ENCODE results near the gene DNMT1. TPM values are rescaled to one million over a fixed set of nuclear protein-coding genes. Genes with fewer than 3 reads are reported as not detected.

The DNMT1 gene
- total RNA-seq, 2 donors from 2014 or later, result 17.2 to 27.7 TPM

DNA sequence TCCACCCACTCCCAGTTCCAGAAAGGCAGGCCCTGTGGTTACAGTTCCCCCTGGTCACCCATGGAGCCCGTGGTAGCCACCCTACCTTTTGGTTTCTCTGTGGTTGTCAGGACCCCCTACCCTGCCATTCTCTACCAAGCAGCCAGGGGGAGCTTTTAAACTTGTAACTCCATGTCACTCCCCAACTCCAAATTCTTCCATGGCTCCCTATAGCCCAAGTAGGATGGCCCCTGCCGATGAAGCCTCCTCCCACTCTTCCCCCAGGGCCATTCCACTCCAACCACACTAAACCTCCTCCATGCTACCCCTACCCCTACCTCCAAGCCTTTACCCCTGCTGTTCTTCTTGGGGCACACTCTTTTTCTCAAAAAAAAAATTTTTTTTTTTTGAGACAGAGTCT lies 34.2 kb upstream of the DNMT1 start:
- TF ChIP-seq, protein P1, sequence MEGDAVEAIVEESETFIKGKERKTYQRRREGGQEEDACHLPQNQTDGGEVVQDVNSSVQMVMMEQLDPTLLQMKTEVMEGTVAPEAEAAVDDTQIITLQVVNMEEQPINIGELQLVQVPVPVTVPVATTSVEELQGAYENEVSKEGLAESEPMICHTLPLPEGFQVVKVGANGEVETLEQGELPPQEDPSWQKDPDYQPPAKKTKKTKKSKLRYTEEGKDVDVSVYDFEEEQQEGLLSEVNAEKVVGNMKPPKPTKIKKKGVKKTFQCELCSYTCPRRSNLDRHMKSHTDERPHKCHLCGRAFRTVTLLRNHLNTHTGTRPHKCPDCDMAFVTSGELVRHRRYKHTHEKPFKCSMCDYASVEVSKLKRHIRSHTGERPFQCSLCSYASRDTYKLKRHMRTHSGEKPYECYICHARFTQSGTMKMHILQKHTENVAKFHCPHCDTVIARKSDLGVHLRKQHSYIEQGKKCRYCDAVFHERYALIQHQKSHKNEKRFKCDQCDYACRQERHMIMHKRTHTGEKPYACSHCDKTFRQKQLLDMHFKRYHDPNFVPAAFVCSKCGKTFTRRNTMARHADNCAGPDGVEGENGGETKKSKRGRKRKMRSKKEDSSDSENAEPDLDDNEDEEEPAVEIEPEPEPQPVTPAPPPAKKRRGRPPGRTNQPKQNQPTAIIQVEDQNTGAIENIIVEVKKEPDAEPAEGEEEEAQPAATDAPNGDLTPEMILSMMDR (IDR thresholded peaks at IDR 0.05), result peak; percentile 42 to 69
- no peak for DNase-seq (ENCODE audit: low spot score)
- H3K4me1 ChIP-seq, result peaks cover 0 to 50% of the 10 kb centered on the region in 2 donors

DNA sequence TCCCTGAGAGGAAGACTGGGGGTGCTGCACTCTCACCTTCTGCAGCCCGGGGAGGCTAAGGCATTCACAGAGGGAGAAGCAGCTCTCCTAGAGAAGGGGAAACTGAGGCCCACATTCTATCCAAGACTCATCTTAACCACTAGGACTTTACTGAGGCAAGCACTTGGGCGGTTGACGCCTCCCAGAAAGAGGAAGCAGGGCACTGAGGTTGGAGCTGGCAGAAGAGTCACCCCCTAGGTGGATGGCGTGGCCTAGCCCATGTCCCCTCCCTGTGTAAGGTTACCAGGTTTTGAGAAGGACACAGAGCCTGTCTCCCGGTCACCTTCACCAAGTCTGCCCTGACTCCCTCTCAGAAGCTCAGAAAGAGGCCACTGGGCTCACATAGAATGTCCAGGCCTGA lies 33.6 kb upstream of the DNMT1 start:
- Histone ChIP-seq H3K36me3 (peaks cover 11% of the 10 kb centered on the region), H3K27me3 (no peaks in the 10 kb centered on the region), H3K4me3 (no peak overlapping the region), H3K4me1 (peaks cover 0 to 50% of the 10 kb centered on the region in 2 donors), H3K27ac (peak overlapping the region; percentile 56 to 83), H3K9me3 (no peaks in the 10 kb centered on the region)
- TF ChIP-seq, protein P1 (IDR thresholded peaks at IDR 0.05), result no peak
- DNase-seq (ENCODE audit: low spot score), result no peak

More for the DNA sequence above, 34.2 kb upstream of the DNMT1 start:
- Histone ChIP-seq H3K4me3 (no peak overlapping the region), H3K27ac (peak overlapping the region; percentile 56 to 83), H3K27me3 (no peaks in the 10 kb centered on the region), H3K36me3 (peaks cover 7% of the 10 kb centered on the region), H3K9me3 (no peaks in the 10 kb centered on the region)

- no peaks in the 10 kb centered on the region for H3K27me3 ChIP-seq
- peaks cover 0 to 50% of the 10 kb centered on the region in 2 donors for H3K4me1 ChIP-seq
- TF ChIP-seq, protein P1 (IDR thresholded peaks at IDR 0.05), result no peak
- peak overlapping the region; percentile 72 to 90 for H3K27ac ChIP-seq
- H3K9me3 ChIP-seq, result no peaks in the 10 kb centered on the region
- H3K4me3 ChIP-seq, result peak overlapping the region in 1 of 2 donors; percentile 8
- H3K36me3 ChIP-seq, result peaks cover 11% of the 10 kb centered on the region
- DNase-seq (ENCODE audit: low spot score), result peak; percentile 73
Observed at GRCh38 chr19:10227026-10227971, 32.5 kb upstream of the DNMT1 start.

GRCh38 chr19:10226376-10227025 lies 31.7 kb upstream of the DNMT1 start:
- no peaks in the 10 kb centered on the region for H3K27me3 ChIP-seq
- H3K4me3 ChIP-seq, result peak overlapping the region in 1 of 2 donors; percentile 8
- TF ChIP-seq, protein P1 (IDR thresholded peaks at IDR 0.05), result no peak
- H3K4me1 ChIP-seq, result peaks cover 0 to 48% of the 10 kb centered on the region in 2 donors
- peak overlapping the region; percentile 72 to 90 for H3K27ac ChIP-seq
- H3K36me3 ChIP-seq, result peaks cover 11% of the 10 kb centered on the region
- no peaks in the 10 kb centered on the region for H3K9me3 ChIP-seq
- peak; percentile 94 for DNase-seq (ENCODE audit: low spot score)

DNA sequence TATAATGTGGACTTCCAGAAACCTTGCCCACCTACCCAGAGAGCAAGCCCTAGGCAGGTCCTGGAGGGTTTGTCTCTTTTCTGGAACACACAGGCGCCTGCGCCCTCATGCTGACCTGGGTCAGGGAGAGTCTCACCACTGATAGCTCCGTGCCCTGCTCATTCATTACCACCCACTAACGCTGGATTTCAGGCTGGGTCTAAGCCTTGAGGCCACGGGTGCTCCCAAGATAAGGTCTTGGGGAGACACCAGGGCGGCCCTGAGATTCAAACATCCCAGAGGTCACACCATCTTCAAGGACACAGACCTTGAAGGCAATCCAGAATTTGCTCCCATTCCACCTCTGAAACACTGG lies 31.2 kb upstream of the DNMT1 start:
- Histone ChIP-seq H3K27me3 (no peaks in the 10 kb centered on the region), H3K4me3 (no peak overlapping the region), H3K4me1 (peaks cover 0 to 46% of the 10 kb centered on the region in 2 donors), H3K9me3 (no peaks in the 10 kb centered on the region), H3K27ac (peak overlapping the region; percentile 72 to 90), H3K36me3 (peaks cover 11% of the 10 kb centered on the region)
- TF ChIP-seq, protein P1 (IDR thresholded peaks at IDR 0.05), result no peak
- DNase-seq (ENCODE audit: low spot score), result no peak
